Osteoblast (primary cell): ENCODE data around the gene PRIMPOL. TPM values are rescaled to one million over a fixed set of nuclear protein-coding genes. Genes with fewer than 3 reads are reported as not detected.

Experiments
- DNase-seq: peaks from one replicate; pipeline ENCODE4 v3.0.0; 2011; ENCODE audit warnings: low spot score, mixed read lengths; ENCODE audit not compliant: insufficient read length; ENCODE audit errors: missing footprints
- H2AFZ ChIP-seq: 2 replicates; pipeline ENCODE4 v1.6.0; 2011; ENCODE audit warnings: mild to moderate bottlenecking, low read length
- H3K27ac ChIP-seq: 2 replicates; pipeline ENCODE4 v1.5.1; 2011; ENCODE audit warnings: mild to moderate bottlenecking, low read depth, low read length, moderate library complexity
- H3K27me3 ChIP-seq: 2 replicates; pipeline ENCODE4 v1.6.0; 2012; ENCODE audit warnings: mild to moderate bottlenecking, control low read depth, inconsistent platforms, low read length, moderate library complexity; ENCODE audit not compliant: insufficient read depth
- H3K36me3 ChIP-seq: 2 replicates; pipeline ENCODE4 v1.5.1; 2011; ENCODE audit warnings: mild to moderate bottlenecking, low read length, control low read depth, moderate library complexity; ENCODE audit not compliant: insufficient read depth
- H3K4me1 ChIP-seq: 2 replicates; pipeline ENCODE4 v1.5.1; 2011; ENCODE audit warnings: mild to moderate bottlenecking, low read length, control low read depth, moderate library complexity; ENCODE audit not compliant: insufficient read depth
- H3K4me2 ChIP-seq: 2 replicates; pipeline ENCODE4 v1.6.0; 2011; ENCODE audit warnings: mild to moderate bottlenecking, low read length; ENCODE audit not compliant: insufficient read depth
- H3K4me3 ChIP-seq: fragments of 200-600 bp; sonication (generic); 3 replicates; pipeline ENCODE4 v1.5.1; 2012; ENCODE audit warnings: mild to moderate bottlenecking, low read length, inconsistent platforms; ENCODE audit not compliant: insufficient read depth
- H3K79me2 ChIP-seq: 2 replicates; pipeline ENCODE4 v1.6.0; 2012; ENCODE audit warnings: mild to moderate bottlenecking, low read length, control low read depth, inconsistent platforms; ENCODE audit not compliant: insufficient read depth
- H3K9me3 ChIP-seq: 2 replicates; pipeline ENCODE4 v1.5.1; 2011; ENCODE audit warnings: low read depth, low read length, control low read depth
- H4K20me1 ChIP-seq: 2 replicates; pipeline ENCODE4 v1.6.0; 2012; ENCODE audit warnings: mild to moderate bottlenecking, low read length, control low read depth; ENCODE audit not compliant: insufficient read depth
- total RNA-seq: library from RNA; depleted of rRNA; stranded (reverse); fragments of >200 nt; gene quantifications from 2 replicates; pipeline ENCODE4 v1.2.3, GENCODE V29; 2012
- TF ChIP-seq, protein P1 (sequence below): IDR thresholded peaks from 2 replicates; pipeline ENCODE4 v1.5.1; 2011; ENCODE audit warnings: mild to moderate bottlenecking, low read depth, low read length, moderate library complexity; ENCODE audit errors: extremely low read depth

Gene PRIMPOL
- total RNA-seq, 1 donor, result 16.6 TPM

GRCh38 chr4:184681916-184682315, 32.4 kb downstream of the PRIMPOL start:
- Histone ChIP-seq H3K79me2 (no peaks in the 10 kb centered on the region), H4K20me1 (no peaks in the 10 kb centered on the region), H3K27ac (no peak overlapping the region), H3K9me3 (no peaks in the 10 kb centered on the region), H3K4me2 (no peak overlapping the region), H3K4me3 (no peak overlapping the region), H2AFZ (no peak overlapping the region), H3K27me3 (no peaks in the 10 kb centered on the region), H3K36me3 (peaks cover 2% of the 10 kb centered on the region), H3K4me1 (peaks cover 3% of the 10 kb centered on the region)
- no peak for DNase-seq
- TF ChIP-seq, protein P1, sequence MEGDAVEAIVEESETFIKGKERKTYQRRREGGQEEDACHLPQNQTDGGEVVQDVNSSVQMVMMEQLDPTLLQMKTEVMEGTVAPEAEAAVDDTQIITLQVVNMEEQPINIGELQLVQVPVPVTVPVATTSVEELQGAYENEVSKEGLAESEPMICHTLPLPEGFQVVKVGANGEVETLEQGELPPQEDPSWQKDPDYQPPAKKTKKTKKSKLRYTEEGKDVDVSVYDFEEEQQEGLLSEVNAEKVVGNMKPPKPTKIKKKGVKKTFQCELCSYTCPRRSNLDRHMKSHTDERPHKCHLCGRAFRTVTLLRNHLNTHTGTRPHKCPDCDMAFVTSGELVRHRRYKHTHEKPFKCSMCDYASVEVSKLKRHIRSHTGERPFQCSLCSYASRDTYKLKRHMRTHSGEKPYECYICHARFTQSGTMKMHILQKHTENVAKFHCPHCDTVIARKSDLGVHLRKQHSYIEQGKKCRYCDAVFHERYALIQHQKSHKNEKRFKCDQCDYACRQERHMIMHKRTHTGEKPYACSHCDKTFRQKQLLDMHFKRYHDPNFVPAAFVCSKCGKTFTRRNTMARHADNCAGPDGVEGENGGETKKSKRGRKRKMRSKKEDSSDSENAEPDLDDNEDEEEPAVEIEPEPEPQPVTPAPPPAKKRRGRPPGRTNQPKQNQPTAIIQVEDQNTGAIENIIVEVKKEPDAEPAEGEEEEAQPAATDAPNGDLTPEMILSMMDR, result no peak

DNA sequence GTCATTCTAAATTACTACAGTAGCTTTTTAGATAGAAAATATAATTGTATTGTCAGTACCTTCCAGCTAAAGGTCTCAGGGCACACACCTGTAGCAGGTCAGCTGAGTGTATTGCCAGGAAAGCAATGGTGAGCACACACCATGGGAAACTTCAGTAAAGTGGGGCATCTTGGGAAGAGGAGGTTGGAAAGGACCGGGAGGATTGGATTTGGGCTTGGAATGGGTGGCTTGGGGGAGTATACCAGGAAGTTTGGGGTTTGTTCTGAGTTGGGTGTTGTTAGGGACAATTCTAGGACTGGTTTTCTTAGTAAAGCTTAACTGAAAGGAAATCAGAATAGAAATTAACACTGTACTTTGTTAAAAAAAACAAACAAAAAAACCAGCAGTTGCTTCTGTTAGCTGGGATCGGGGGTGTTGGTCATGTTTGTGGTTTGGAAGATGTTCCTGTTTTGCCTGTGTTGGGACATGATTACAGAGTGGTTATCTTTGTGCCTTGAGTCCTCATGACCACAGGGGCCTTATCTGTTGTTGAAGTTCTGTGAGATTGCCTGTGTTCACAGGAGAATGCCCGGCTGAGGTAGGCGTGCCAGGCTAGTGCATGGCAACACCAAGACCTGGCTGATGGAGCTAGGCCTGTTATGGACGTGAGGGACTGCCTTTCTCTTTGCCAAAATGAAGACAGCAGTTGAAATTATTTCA, 35.1 kb downstream of the PRIMPOL start:
- H2AFZ ChIP-seq, result peak overlapping the region; percentile 58

DNA sequence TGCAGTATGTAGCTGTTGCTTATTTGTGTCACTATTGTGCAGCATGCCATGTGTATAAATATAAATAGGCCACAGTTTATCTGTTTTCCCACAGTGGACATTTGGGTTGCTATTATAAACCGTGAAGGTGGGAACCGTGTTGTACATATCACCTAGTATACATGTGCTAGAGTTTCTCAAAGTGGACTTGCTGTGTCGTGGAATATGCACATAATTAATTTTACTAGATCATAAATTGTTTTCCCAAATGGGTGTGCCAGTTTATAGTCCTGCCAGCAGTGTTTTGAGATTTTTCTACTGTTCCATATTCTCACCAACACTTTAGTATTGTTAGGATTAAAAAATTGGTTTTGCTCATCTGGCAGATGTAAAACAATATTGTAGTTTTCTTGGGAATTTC, 38.5 kb downstream of the PRIMPOL start:
- H3K27me3 ChIP-seq, result no peaks in the 10 kb centered on the region

More for the DNA sequence above, 35.1 kb downstream of the PRIMPOL start:
- no peaks in the 10 kb centered on the region for H3K79me2 ChIP-seq
- no peaks in the 10 kb centered on the region for H3K27me3 ChIP-seq
- peaks cover 17% of the 10 kb centered on the region for H3K4me1 ChIP-seq
- peaks cover 2% of the 10 kb centered on the region for H3K36me3 ChIP-seq
- H4K20me1 ChIP-seq, result no peaks in the 10 kb centered on the region
- DNase-seq, result no peak
- TF ChIP-seq, protein P1, result no peak
- no peak overlapping the region for H3K4me3 ChIP-seq
- H3K9me3 ChIP-seq, result no peaks in the 10 kb centered on the region
- H3K4me2 ChIP-seq, result no peak overlapping the region
- no peak overlapping the region for H3K27ac ChIP-seq

DNA sequence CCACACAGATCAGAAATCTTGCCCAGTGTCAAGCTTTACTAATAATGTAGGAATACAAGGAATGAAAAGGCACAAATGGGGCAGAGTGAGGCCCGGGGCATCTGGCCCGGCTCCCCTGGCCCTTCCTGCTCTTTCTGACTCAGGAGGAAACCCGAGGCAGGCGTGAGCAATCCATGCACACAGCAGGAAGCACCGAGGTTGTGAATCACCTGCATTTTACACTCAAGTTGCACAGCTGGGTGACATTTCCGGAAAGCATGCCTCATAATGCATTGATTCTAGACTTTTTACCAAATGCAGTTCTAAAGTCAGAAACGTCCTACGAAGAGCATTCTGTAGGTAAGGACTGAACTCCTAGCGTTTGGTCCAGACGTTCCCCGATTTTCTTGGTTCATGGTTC, 38.9 kb downstream of the PRIMPOL start:
- Histone ChIP-seq H3K4me3 (no peak overlapping the region), H2AFZ (peak overlapping the region; percentile 60), H3K27me3 (no peaks in the 10 kb centered on the region), H3K79me2 (no peaks in the 10 kb centered on the region), H4K20me1 (no peaks in the 10 kb centered on the region), H3K4me2 (peak overlapping the region; percentile 43), H3K36me3 (no peaks in the 10 kb centered on the region), H3K27ac (peak overlapping the region; percentile 61), H3K9me3 (no peaks in the 10 kb centered on the region), H3K4me1 (peaks cover 17% of the 10 kb centered on the region)
- TF ChIP-seq, protein P1, result no peak
- peak; percentile 91 for DNase-seq

More for the DNA sequence above, 38.5 kb downstream of the PRIMPOL start:
- Histone ChIP-seq H3K4me1 (peaks cover 17% of the 10 kb centered on the region), H2AFZ (peak overlapping the region; percentile 60), H3K36me3 (no peaks in the 10 kb centered on the region), H3K4me2 (peak overlapping the region; percentile 43), H3K9me3 (no peaks in the 10 kb centered on the region), H3K27ac (peak overlapping the region; percentile 61), H3K4me3 (no peak overlapping the region), H4K20me1 (no peaks in the 10 kb centered on the region), H3K79me2 (no peaks in the 10 kb centered on the region)
- DNase-seq, result no peak
- TF ChIP-seq, protein P1, result no peak
